NCI-H128 (cell line): ENCODE measurements around the gene PSMB10.

Source experiments
- DNase-seq: peaks from one replicate; lab custom pipeline; 2025; ENCODE audit not compliant: unreplicated experiment; lab: John Stamatoyannopoulos, UW

The PSMB10 gene

DNA sequence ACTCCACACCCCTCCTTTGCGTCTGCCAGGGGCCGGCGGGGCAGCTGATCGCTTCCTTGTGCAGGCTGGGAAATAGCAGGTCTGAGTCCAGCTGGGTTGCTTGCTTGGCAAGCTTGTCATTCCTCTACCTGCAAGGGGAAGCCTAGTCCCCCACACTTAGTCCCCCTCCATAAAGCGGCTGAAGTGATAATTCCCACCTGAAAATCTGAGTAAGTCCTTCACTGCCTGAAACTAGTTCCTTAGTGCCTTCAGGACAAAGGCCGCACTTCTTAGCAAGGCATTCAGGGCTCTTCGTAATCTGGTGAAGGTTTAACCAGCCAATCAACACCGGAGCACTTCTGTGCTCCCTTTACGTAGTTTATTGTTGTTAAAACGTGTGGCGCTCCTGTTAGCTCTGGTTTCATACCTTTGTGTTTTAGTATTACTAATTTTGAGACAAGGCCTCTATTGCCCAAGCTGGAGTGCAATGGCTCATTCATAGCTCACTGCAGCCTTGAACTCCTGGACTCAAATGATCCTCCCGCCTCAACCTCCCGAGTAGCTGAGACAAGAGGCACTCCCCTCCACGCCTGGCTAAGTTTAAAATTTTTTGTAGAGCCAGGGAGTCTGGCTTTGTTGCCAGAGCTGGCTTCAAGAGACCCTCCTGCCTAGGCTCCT lies 42.8 kb downstream of the PSMB10 start:
- DNase-seq = no peak

- DNase-seq = peak; percentile 76
Observed at GRCh38 chr16:67892899-67893742, 43.5 kb downstream of the PSMB10 start, which contains the start of gene PSKH1. PSKH1 (plus strand) TSS chr16:67893254; CDS start chr16:67908750, 15,496 bp downstream.

DNA sequence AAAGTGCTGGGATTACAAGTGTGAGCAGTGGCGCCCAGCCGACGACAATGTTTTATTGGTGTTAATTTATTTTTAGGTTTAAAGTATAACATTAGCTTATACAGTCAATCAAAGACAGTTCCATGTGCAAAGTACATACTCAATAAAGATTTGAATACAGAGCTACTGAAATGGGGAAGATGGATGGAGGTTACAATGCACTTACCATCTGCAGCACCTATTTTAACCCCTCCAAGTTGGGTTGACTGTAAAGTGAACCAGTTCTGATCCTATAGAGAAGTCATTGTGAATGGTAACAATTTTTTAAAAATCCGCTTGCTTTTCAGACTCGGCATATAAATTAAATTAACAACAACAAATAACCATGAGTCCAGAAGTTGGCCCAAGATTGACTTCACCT lies 44.3 kb downstream of the PSMB10 start:
- DNase-seq = no peak

DNA sequence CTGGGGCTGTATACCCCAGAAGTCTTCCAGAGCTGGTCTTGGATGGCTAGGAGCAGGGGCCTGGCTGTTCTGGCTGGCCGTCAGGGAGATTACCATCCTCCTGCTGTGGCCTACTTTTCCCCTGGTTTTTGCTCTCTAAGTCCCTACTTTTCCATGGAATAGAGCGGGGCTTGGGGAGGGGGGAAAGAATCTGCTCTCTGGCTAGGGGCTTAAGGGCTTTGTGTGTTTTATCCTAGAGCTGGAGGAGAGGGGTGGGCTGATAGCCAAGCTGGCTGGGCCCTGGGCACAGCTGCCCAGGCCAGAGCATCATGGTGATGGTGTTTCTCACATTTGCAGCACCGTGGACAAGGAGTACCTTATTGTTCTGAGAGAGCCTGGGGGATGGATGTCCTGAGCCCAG lies 48.3 kb downstream of the PSMB10 start:
- no peak for DNase-seq

GRCh38 chr16:67886387-67886786 lies 50.3 kb downstream of the PSMB10 start:
- no peak for DNase-seq

DNA sequence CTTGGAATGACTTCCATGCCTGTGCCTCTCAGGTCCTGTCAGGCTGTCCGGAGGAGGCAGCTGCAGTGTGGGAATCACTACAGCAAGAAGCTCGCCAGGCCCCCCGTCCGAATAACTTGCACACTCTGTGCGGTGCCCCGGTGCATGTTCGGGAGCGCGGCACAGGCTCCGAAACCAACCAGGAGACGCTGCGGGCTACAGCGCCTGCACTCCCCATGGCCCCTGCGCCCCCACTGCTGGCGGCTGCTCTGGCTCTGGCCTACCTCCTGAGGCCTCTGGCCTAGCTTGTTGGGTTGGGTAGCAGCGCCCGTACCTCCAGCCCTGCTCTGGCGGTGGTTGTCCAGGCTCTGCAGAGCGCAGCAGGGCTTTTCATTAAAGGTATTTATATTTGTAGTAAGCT lies 50.7 kb downstream of the PSMB10 start:
- DNase-seq = no peak

- DNase-seq = no peak
Observed at GRCh38 chr16:67885545-67885944, 51.1 kb downstream of the PSMB10 start.

DNA sequence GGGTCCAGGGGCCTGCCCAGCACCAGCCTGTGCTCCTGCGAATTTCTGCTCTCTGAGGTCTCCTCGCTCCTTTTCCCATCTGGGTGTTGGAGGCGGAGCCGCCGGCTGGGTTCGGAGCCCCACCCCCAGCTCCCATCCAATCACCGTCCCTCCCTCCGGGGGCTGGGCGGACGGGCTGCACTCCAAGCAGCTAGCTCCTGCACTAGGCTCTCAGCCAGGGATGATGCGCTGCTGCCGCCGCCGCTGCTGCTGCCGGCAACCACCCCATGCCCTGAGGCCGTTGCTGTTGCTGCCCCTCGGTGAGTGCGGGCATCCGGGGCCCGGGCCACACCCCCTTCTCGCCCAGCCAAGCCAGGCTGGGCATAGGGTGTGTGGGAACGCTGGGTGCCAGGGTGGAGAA lies 52.0 kb downstream of the PSMB10 start, which contains the start of gene NRN1L:
Gene NRN1L, plus strand, starts transcription at position 202 of the 400 bp plus-strand sequence. Its CDS starts 19 bp downstream, at position 221.
- no peak for DNase-seq
